CD4-positive, alpha-beta T cell treated with Interleukin-17A for 1 hour (primary cell): ENCODE results near the gene KLF11.

Experiments
- DNase-seq: peaks from one replicate; pipeline ENCODE4 v3.0.0-alpha.2; 2020

KLF11 gene

DNA sequence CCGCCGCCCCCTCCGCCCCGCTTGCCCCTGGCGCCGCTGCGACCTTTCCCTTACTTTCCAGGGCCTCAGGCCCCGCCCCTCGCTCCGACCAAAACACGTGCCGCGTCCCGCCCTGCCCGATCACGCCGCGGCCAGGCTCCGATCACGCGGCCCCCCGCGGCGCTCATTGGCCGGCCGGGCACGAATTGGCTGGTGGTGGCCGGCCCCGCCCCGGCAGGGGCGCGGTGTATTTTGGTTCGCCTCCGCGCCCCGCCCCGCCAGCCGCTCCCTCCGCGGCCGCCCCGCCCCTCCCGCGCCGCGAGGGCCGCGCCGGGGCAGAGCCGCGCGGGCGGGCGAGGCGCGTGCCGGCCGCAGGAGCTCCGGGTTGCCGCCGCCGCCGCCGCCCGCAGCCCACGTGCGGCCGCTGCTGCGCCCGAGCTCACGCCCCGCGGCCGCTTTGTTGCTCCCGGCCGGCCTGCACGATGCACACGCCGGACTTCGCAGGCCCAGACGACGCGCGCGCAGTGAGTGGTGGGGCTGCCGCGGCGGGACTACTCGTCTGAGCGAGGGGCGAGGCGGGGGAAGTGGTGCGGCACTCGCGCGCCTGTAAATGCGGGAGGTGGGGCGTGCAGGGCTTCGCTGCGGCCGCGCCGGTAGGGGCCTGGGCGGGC, at the start of gene KLF11:
Gene KLF11, plus strand, starts transcription at position 295 of the 650 bp plus-strand sequence. Its CDS starts 167 bp downstream, at position 462.
- peak; percentile 91 for DNase-seq

DNA sequence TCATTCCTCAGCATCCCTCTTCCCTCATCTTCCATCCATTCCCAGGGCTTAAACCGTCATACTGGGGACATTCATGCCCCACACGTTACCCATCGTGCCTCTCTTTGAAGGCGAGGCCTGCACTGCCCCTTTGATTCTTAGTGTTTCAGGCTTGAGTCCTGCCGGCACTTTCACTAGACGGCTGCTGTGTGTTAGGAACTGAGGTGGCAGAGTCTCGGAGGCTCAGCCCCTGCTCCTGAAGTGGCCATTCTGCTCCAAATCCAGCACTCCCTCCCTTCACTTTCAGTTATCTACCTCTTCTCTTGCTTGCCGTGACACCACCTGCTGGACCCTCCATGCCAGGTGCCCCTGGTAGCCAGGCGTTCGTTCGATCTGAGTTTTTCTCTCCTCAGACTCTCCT, 48.9 kb upstream of the KLF11 start:
- DNase-seq: no peak

DNA sequence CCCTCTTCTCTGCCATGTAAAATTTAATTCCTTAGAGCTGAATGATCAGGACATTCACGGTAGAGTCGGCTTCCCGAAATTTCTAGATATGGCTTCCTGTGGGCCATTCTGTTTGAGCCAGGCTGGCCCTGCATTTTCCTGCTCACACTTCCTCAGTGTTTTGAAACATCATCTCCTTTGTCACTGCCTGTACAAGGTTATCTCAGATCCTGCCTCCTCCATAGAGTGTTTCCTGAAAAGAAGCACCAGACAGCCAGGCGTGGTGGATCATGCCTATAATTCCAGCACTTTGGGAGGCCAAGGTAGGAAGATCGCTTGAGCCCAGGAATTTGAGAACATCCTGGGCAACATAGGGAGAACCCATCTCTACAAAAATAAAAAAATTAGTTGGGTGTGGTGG, 48.3 kb upstream of the KLF11 start:
- DNase-seq: no peak

DNA sequence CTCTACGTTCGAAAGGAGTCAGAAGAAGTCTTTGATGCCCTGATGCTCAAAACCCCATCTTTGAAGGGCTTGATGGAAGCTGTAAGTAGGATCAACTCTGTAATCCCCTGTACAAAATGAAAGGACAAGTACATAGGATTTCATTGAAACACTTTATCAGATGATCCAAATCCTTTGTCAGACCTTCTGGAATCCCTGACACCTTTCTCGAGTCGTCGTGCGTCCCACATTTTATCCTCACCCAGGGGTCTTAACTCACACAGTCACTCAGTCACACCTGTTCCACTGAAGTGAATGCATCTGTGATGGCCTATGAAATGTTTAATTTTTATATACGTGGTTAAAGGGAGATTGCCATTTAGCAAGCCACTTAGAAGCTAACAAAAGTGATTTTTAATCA, 47.0 kb upstream of the KLF11 start:
- no peak for DNase-seq

DNA sequence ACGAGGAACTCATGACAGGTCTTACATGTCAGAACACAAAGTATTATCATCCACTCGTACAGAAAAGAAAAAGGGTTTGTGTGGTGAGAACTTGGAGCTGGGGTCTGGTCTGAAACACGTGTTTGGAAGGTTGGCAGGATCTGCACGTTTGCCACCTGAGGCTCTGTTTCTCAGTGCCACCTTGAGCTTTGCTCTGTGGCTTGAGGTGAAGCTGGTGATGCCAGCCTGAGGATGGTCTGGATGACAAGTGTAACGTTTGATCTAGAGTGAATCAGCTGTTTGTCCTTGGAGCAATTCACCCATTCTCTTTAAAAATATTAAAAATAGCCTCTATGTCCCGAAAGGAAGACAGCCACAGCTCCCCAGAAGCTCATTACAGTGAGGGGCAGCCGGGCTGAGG, 45.4 kb upstream of the KLF11 start:
- DNase-seq: no peak

DNA sequence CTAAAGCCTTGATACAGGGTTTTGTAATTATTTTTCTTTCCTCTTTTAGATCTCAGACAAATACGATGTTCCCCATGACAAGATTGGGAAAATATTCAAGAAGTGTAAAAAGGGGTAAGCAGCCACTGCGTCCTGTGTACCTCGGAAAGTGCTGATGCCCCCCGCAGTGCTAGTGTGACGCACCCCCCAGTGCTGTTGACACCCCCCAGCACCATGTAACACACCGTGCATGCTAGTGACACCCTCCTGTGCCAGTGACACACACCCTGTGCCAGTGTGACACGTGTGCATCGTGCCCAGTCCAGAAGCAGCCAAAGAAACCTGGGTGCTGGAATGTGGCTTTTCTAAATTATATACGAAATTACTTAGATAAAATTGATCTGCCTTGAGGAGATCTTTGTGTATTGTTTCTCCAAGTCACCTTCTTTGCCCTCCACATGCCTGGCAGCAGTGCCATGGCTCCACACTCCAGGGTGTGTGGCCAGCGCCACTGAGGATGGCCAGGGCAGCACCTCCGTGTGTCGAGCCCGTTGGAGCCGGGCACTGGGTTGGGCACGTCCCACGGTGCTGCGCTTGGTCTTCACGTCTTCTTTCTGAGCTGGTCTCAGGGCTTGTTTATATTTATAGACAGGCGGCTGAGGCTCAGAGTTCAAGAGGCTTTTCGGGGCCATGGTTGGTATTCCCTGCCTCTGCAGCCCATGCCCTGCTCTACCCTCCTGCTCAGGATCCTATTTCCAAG, 44.3 kb upstream of the KLF11 start:
- no peak for DNase-seq

DNA sequence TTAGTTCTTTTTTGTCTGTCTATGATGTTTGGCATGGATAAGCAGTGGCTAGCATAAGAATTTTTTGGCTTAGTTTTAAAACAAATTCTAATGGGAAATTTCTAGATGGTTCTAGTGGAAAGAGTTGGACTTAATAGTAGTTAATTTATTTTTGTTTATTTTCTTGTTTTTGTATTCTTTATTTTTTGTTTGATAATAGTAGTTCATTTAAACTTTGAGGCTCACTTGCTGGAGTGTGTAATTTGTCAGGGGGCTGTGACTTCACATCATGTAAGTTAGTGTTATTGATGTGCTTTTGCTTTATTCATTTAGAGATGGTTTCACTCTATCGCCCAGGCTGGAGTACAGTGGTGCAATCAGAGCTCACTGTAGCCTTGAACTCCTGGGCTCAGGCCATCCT, 43.7 kb upstream of the KLF11 start:
- no peak for DNase-seq

DNA sequence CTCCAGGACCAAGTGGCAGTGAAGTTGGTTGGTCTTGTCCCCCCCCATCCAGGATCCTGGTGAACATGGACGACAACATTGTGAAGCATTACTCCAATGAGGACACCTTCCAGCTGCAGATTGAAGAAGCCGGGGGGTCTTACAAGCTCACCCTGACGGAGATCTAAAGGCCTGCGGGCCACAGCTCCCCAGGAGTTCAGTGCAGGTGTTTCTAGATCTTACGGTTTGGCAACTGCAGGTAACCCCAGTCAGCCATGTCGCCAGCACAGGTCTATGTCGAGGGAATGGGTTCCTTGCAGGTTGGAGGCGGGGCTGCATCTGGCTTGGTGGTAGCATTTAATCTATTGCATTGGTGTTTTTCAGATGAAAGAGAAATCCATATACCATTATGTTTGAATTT, 42.8 kb upstream of the KLF11 start:
- DNase-seq: no peak

DNA sequence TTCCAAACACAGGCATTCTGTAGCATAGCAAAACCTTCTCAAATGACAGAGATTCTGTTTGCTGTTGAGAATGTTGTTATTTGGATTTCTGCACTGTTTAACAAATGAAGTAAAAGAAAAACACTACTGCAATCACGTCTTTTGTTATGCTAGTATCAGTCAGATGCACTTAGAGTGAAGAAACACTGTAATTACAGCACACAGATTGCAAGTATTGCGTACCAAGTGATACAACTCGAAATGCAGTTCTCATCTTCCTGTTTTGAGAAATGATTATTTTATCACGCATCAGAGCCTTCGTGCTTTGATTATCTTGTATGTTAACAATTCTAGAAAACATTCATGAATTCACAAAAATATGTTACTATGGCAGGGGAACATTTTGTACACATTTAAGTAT, 41.8 kb upstream of the KLF11 start:
- no peak for DNase-seq

DNA sequence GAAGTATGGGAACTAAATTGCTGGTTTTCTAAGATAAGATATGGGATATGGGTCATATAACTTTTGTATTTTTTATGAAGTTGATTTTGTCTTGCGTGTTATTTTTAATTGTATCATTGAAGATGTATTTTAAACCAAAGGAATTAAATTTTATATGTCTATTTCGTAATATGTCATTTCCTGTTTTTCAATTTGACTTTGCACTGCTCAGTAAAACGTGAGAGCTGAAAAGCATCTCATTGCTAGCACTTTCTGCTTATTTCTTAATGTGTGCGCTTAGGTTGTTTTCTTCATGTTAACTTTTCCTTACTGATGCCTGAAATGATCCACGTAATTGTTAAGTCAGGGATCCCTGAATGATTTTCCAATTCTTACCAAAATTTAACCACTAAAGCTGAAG, 41.2 kb upstream of the KLF11 start:
- DNase-seq: no peak

DNA sequence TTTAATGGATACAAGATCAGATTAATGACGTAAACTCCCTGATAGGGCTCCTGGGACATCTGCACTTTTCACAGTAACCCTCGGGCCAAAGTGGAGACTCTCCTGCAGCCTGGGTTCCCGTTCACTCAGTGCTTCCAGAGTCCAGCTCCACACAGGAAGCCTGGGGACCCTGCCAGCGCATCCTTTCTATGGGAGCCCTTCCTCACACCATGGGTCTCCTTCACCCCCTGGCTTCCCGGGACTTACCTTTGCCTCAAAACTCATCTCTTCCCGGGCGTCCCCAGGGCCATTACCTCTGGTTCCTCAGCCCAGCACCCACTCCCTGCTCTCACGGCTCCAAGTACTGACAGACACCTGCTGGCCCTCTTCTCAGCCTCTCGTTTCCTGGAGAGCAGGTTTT, 40.7 kb upstream of the KLF11 start:
- DNase-seq: no peak

DNA sequence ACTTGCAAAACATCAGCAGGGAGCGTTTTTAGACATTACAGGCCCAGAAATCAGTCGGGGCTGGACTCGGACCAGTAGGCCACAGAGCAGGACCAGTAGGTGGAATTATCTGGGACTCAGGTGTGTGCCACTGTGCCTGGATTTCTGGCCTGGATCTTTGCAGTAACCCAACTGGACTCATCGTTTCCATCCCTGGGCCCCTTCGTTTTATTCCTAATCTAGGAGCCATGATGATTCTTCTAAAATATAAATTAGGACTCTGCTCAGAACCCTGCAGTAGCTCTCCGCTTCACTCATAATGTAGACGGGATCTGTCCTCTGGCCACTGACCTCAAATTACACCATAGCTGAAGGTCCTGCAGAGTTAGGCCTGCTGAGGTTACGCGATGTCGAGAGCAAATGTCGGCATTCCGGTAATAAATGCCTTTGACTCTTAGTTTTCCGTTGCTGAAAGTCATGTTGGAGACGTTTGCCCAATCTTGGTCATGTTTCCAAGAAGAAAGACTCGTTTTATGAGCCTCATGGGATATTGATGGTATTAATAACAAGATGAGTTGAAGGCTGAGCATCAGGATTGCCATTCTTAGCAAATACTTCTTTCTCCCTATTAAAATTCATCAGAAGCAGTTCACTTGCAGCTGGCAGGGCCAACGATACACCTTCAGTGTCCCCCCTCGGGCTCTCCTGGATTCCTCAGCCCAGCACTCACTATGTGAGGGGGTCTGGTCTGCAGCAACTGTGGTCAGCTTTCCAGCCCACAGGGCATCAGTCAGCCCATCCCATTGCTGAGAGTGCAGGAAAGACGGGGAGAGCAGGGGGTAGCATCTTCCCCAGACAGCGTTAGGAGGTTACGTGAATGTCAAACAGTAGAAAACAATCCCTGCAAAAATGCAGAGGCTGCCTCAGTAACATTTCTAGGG, 39.9 kb upstream of the KLF11 start:
- DNase-seq: no peak

DNA sequence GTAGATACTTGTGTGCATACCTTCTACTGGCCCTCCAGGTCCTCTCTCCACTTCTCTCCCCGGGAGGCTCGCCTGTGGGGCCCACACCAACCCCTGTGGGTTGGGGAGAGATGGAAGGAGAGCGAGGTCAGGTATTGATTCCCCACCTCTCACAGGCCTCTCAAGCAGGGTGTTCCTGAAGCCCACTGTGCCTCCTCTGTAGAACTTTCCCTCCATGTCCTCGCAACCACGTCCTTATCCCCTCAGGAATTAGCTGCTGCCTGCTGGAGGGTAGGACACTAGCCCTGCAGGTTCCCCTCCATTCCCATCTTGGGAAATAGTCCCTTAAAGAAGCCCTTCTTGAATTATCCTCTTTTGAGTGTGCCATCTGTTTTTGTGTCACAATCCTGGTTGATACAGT, 38.9 kb upstream of the KLF11 start:
- no peak for DNase-seq

DNA sequence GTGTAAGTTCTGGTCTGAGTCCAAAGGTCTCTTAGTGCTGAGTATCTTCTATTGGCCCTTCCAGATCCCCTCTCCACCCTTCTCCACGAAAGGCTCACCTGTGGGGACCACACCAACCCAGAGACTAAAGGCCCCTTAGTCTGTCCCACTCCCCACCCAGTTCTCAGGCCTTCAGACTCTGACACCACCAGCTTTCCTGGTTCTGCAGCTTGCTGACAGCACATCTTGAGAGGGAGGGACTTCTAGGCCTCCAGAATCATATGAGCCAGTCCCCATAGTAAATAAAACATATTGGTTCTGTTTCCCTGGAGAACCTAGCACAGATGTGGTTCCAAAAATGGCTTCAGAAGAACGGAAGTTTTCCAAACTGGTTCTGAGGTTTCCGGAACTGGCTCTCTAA, 38.5 kb upstream of the KLF11 start:
- no peak for DNase-seq

DNA sequence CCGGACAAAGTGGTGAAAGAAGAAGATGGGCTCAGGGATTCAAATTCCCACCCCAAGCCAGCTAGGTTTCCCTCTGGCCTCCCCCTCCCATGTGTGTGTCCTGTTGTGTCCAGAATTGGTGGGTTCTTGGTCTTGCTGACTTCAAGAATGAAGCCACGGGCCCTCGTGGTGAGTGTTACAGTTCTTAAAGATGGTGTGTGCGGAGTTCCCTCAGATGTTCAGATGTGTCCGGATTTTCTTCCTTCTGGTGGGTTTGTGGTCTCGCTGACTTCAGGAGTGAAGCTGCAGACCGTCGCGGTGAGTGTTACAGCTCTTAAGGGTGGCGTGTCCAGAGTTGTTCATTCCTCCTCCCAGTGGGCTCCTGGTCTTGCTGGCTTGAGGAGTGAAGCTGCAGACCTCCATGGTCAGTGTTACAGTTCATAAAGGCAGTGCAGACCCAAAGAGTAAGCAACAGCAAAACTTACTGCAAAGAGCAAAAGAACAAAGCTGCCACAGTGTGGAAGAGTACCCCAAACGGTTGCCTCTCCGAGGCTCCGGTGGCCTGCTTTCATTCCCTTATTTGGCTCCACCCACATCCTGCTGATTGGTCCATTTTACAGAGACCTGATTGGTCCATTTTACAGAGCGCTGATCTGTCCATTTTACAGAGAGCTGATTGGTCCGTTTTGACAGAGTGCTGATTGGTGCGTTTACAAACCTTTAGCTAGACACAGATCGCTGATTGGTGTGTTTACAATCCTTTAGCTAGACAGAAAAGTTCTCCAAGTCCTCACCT, 37.7 kb upstream of the KLF11 start:
- DNase-seq: no peak

DNA sequence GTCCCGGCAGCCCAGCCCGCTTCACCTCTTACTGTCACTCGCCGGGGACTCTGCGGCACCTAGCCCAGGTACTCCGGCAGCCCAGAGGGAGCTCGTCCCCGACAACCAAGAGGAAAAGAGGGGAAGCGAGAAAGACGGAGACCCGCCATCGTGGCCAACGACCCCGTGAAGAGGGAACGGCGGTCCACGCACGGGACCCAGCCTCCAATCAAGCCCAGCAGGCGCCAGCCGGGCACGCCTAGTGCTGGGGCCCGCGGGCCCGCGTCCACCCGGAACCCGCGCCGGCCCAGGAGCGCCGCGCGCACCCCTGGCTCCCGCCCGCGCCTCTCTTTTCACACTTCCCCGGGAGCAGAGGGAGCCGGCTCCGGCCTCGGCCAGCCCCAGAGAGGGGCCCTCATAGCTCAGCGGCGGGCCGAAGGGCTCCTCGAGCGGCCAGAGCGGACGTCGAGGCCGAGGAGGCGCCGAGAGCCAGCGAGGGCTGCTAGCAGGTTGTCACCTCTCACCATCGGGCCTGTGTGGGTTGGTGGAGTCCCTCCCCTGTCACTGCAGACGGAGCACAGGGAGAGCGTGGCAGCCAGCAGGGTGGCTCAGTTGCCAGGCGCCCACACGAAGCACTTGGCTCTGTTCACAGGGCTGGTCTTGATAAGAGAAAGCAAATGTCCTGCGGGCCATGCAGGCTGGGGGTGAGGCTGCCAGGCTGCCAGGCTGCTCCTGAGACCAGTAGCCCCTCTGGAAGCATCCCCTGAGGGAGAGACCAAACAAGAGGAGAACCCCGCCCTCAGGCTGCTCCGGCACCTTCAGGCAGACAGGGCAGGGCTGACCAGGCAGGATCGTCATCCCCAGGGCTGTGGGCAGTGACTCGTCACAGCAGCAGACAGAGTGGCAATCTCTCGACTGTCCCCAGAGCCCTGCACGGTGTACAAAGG, 36.9 kb upstream of the KLF11 start:
- DNase-seq: no peak

DNA sequence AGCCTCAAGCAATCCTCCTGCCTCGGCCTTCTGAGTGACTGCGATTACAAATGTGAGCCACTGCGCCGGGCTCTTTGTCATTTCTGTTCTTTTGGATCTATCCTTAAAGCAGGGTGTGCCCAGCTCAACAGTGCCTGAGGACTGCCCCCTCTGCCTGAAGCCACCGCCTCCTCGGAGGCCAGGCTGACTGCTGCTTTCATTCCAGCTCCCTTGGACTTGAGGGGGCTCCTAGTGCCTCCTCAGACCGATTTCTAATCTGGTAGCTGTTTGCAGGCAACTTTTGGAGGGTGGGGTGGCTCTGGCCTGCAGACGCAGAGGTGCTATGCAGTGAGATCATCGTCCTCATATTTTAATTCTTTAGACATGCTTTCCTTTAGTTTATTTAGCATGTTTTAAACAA, 35.9 kb upstream of the KLF11 start:
- no peak for DNase-seq

DNA sequence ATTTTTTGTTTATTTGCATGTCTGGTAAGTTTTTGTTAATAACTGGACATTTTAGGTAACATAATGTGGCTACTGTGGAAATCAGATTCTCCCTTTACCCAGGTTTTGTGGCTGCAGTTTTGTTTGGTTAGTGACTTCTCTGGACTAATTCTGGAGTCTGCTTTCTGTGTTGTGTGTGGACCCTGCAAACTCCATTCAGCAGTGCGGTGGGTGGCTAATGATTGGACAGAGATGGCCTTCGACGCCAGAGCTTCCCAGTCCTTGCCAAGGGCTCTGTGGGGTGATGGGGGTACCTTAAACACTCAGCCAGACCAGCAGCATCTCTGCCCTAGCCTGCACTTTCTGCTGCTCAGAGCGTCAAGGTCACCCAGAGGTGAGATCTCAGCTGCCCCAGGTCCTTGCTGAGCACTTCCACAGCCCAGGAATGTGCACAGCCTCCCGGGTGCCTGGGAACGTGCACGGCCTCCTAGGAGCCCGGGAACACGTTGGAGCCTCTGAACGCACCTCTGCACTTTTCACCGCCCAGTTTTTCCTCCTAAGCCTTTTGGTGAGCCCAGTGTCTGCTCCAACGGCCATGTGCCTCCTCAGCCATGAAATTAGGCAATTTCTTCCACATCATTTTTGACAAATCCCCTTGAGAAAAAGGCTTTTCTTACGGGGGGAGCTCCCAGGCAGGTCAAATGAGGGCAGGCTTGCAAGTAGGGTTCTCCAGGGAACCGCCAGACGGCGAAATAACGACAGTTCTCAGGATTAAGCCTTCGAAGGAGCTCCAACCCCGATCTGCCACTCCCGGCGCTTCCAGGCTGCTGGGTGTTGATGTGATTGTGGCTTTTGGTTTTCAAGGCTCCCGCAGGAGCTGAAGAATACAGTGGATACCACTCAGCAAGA, 35.2 kb upstream of the KLF11 start:
- DNase-seq: no peak

DNA sequence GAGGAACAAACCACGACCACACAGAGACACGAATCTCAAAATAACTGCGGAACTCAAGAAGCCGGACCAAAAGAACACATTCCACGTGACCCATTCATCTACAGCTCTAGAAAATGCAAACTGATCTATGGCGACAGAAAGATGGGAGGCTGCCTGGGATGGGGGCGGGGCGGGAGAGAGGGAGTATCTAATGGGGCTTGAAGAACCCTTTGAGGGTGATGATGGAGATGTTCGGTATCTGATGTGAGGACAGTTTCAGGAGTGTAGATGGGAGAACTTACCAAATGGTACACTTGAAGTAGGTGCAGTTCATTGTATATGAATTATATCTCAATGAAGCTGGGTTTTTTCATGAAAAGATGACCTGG, 34.6 kb upstream of the KLF11 start:
- DNase-seq: no peak

DNA sequence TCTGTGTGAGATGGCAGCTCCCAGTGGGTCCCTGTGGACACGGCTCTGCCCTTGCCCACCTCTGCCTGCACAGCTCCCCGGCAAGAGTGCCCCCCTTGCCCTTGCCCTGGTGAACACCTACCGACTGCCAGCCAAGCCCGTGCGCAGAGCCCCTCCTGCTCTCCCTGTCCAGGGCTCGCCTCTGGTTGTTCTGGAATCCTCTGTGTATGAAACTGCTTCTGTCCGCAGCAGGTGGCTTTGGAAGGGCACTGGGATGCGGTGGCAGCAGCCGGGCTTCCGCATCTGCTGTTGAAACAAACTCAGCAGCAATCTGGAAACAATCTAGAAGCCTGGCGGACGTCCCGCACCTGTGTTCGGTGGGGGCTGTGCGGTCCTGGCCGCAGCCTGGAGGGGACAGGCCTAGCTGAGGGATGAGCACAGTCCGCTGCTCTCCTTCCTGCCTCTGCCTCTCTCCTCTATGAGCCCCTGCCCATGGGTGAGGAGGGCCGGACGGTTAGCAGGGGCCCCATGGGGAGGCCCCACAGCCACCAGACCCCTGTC, 34.0 kb upstream of the KLF11 start:
- no peak for DNase-seq
